ENCODE results near the gene HES4.
"Not testable (repeated sequence)": the region's sequence is repeated elsewhere in the genome, so short reads cannot be mapped to it uniquely, and the experiment has no call there.

The HES4 gene

GRCh38 chr1:981491-981954 lies 18.4 kb downstream of the HES4 start:
- peaks cover 20% of the 10 kb centered on the region for H3K27me3 ChIP-seq (ENCODE audit: insufficient read depth, low read length)
- H3K4me1 ChIP-seq (ENCODE audit: insufficient read depth, low read length) = peaks cover 2% of the 10 kb centered on the region
- no peak overlapping the region for H2AFZ ChIP-seq (ENCODE audit: low read depth, low read length)
- H3K9me3 ChIP-seq (ENCODE audit: low read length) = peaks cover 4% of the 10 kb centered on the region
- H3K4me3 ChIP-seq (ENCODE audit: low read length) = no peak overlapping the region
- no peaks in the 10 kb centered on the region for H3K36me3 ChIP-seq (ENCODE audit: insufficient read depth, low read length)

DNA sequence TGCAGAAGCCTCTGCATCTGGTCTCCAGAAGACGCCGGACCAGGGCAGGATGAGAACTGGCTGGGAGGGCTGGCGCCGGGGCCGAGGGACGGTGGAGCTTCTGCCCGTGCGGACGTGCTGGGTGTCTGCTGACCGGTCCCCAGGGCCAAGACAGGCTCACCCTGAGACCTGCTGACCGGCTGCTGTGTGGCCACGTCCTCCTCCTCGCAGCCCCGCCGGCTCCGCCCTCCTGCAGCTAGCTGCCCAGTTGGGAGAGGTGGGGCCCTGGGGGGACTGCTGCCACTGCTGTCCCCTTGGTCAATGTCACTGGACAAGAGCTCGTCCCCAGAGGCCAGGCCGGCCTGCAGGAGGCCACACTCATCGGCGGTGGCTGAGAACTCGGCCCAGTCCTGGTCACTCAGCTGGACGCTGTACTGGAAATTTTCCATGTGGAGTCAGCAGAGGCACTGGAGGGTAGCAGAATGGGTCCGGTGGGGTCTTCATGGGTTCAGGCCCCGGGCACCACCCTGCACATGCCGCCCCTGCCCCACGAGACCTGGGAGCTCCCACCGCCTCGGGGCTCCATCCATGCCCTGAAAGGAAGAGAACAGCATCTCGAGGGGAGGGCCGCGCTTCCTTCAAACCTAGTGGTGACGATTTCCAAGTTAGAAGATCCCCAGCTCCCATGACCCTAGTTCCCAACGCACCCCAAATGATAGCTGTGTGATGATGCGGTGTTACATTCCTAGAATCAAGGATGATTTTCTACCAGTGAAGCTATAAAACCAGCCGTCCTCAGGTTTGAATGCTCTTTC lies 19.1 kb downstream of the HES4 start:
- Histone ChIP-seq H3K9me3 (ENCODE audit: low read length) (peaks cover 4% of the 10 kb centered on the region), H3K4me3 (ENCODE audit: low read length) (no peak overlapping the region), H3K27me3 (ENCODE audit: insufficient read depth, low read length) (peaks cover 19% of the 10 kb centered on the region), H3K36me3 (ENCODE audit: insufficient read depth, low read length) (no peaks in the 10 kb centered on the region), H2AFZ (ENCODE audit: low read depth, low read length) (no peak overlapping the region), H3K4me1 (ENCODE audit: insufficient read depth, low read length) (peaks cover 3% of the 10 kb centered on the region)

DNA sequence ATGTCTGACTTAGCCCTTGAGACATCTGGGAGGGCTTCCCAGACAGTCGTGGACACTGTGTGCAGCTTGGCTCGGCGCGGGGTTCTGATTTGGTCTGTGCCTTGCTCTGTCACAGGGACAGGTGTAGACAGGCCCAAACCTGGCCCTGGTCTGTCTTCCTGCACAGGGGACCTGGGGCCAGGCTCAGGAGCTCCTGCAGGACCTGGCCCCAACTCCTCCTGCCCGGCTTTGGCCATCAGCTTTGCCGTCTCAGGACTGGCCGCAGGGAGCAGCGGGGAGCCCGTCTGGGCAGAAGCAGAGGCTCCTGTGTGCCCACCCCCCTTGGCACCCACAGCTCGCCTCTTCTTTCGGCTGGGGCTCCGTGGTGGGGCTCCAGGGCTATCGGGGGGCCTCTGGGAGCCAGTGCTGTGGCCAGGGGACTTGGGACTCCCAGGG lies 19.7 kb downstream of the HES4 start:
- H3K27me3 ChIP-seq (ENCODE audit: insufficient read depth, low read length) = peaks cover 23% of the 10 kb centered on the region

GRCh38 chr1:979744-980072 lies 20.2 kb downstream of the HES4 start:
- H3K9me3 ChIP-seq (ENCODE audit: low read length) = peaks cover 4% of the 10 kb centered on the region
- H3K4me3 ChIP-seq (ENCODE audit: low read length) = no peak overlapping the region
- no peak overlapping the region for H2AFZ ChIP-seq (ENCODE audit: low read depth, low read length)
- no peaks in the 10 kb centered on the region for H3K36me3 ChIP-seq (ENCODE audit: insufficient read depth, low read length)
- H3K4me1 ChIP-seq (ENCODE audit: insufficient read depth, low read length) = peaks cover 4% of the 10 kb centered on the region
- peaks cover 27% of the 10 kb centered on the region for H3K27me3 ChIP-seq (ENCODE audit: insufficient read depth, low read length)

More for the DNA sequence above, 19.7 kb downstream of the HES4 start:
- H3K4me1 ChIP-seq (ENCODE audit: insufficient read depth, low read length) = peaks cover 4% of the 10 kb centered on the region
- H3K4me3 ChIP-seq (ENCODE audit: low read length) = no peak overlapping the region
- H2AFZ ChIP-seq (ENCODE audit: low read depth, low read length) = no peak overlapping the region
- peaks cover 4% of the 10 kb centered on the region for H3K9me3 ChIP-seq (ENCODE audit: low read length)
- H3K36me3 ChIP-seq (ENCODE audit: insufficient read depth, low read length) = no peaks in the 10 kb centered on the region

GRCh38 chr1:978835-979743 lies 20.8 kb downstream of the HES4 start:
- Histone ChIP-seq H3K4me1 (ENCODE audit: insufficient read depth, low read length) (peaks cover 4% of the 10 kb centered on the region), H3K9me3 (ENCODE audit: low read length) (peaks cover 4% of the 10 kb centered on the region), H2AFZ (ENCODE audit: low read depth, low read length) (no peak overlapping the region), H3K4me3 (ENCODE audit: low read length) (no peak overlapping the region), H3K36me3 (ENCODE audit: insufficient read depth, low read length) (no peaks in the 10 kb centered on the region), H3K27me3 (ENCODE audit: insufficient read depth, low read length) (peaks cover 33% of the 10 kb centered on the region)

DNA sequence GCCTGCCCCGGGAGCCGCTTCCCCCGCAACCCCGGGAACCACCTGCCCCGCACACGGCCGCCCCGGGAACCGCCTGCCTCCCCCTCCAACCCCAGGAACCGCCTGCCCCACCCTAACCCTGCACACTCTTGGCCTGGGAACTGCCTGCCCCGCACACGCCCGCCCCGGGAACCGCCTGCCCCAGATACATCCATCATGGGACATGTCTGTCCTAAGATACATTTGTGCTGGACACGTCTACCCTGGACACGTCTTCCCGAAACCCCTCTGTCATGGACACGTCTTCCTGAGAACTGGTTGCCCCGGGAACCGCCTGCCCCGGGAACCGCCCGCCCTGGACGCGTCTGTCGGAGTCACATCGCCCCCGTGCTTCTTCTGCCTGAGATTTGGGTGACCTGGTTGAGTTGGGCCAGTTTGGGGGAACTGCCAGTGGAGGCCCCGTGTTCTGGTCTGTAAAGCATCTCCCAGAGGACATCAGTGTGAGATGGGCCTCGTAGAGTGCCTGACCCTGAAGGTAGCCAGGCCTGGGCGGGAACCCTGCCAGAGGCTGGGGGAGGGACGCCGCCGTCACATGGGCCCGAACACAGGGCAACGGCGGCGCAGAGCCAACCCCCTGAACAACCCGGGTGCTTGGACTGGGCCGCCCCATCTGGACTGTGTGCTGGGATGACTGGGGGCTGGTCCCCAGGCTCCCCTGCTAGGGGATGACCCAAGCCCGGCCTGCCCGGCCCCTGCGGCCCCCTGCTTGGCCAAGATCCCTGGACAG lies 21.6 kb downstream of the HES4 start:
- peaks cover 40% of the 10 kb centered on the region for H3K27me3 ChIP-seq (ENCODE audit: insufficient read depth, low read length)
- no peak overlapping the region for H3K4me3 ChIP-seq (ENCODE audit: low read length)
- no peak overlapping the region for H2AFZ ChIP-seq (ENCODE audit: low read depth, low read length)
- peaks cover 10% of the 10 kb centered on the region for H3K4me1 ChIP-seq (ENCODE audit: insufficient read depth, low read length)
- H3K36me3 ChIP-seq (ENCODE audit: insufficient read depth, low read length) = no peaks in the 10 kb centered on the region
- peaks cover 4% of the 10 kb centered on the region for H3K9me3 ChIP-seq (ENCODE audit: low read length)

- not testable (repeated sequence) for H3K36me3 ChIP-seq (ENCODE audit: insufficient read depth, low read length); H3K4me1 ChIP-seq (ENCODE audit: insufficient read depth, low read length); H3K9me3 ChIP-seq (ENCODE audit: low read length); H2AFZ ChIP-seq (ENCODE audit: low read depth, low read length); H3K4me3 ChIP-seq (ENCODE audit: low read length)
- H3K27me3 ChIP-seq (ENCODE audit: insufficient read depth, low read length) = peaks cover 43% of the 10 kb centered on the region
Measured at GRCh38 chr1:976791-977190, 23.1 kb downstream of the HES4 start.

GRCh38 chr1:975896-976683 lies 23.8 kb downstream of the HES4 start:
- peaks cover 4% of the 10 kb centered on the region for H3K9me3 ChIP-seq (ENCODE audit: low read length)
- H3K36me3 ChIP-seq (ENCODE audit: insufficient read depth, low read length) = no peaks in the 10 kb centered on the region
- peaks cover 10% of the 10 kb centered on the region for H3K4me1 ChIP-seq (ENCODE audit: insufficient read depth, low read length)
- H2AFZ ChIP-seq (ENCODE audit: low read depth, low read length) = no peak overlapping the region
- H3K27me3 ChIP-seq (ENCODE audit: insufficient read depth, low read length) = peaks cover 44% of the 10 kb centered on the region
- no peak overlapping the region for H3K4me3 ChIP-seq (ENCODE audit: low read length)

GRCh38 chr1:975365-975764 lies 24.5 kb downstream of the HES4 start:
- Histone ChIP-seq H3K36me3 (ENCODE audit: insufficient read depth, low read length) (no peaks in the 10 kb centered on the region), H3K9me3 (ENCODE audit: low read length) (peaks cover 4% of the 10 kb centered on the region), H3K4me3 (ENCODE audit: low read length) (no peak overlapping the region), H2AFZ (ENCODE audit: low read depth, low read length) (no peak overlapping the region), H3K27me3 (ENCODE audit: insufficient read depth, low read length) (peaks cover 47% of the 10 kb centered on the region), H3K4me1 (ENCODE audit: insufficient read depth, low read length) (peaks cover 10% of the 10 kb centered on the region)

- H3K27me3 ChIP-seq (ENCODE audit: insufficient read depth, low read length) = peaks cover 53% of the 10 kb centered on the region
- H3K36me3 ChIP-seq (ENCODE audit: insufficient read depth, low read length) = no peaks in the 10 kb centered on the region
- H3K4me1 ChIP-seq (ENCODE audit: insufficient read depth, low read length) = peaks cover 10% of the 10 kb centered on the region
- no peak overlapping the region for H2AFZ ChIP-seq (ENCODE audit: low read depth, low read length)
- H3K9me3 ChIP-seq (ENCODE audit: low read length) = peaks cover 2% of the 10 kb centered on the region
- no peak overlapping the region for H3K4me3 ChIP-seq (ENCODE audit: low read length)
Measured at GRCh38 chr1:974687-975328, 25.1 kb downstream of the HES4 start.

DNA sequence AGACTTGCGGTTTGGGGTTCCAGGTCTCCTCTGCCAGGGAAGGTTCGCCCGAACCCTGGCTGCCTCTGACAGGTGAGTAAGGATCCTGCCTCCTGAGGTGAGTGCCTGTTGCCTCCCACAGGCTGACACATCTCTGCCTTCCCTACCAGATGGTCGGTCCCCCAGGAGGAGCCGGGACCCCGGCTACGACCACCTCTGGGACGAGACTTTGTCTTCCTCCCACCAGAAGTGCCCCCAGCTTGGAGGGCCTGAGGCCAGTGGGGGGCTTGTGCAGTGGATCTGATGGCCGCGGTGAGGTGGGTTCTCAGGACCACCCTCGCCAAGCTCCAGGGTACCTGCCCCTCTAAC lies 25.6 kb downstream of the HES4 start:
- H3K36me3 ChIP-seq (ENCODE audit: insufficient read depth, low read length) = no peaks in the 10 kb centered on the region
- H3K4me1 ChIP-seq (ENCODE audit: insufficient read depth, low read length) = peaks cover 10% of the 10 kb centered on the region
- H3K9me3 ChIP-seq (ENCODE audit: low read length) = peaks cover 2% of the 10 kb centered on the region
- H3K4me3 ChIP-seq (ENCODE audit: low read length) = no peak overlapping the region
- H2AFZ ChIP-seq (ENCODE audit: low read depth, low read length) = no peak overlapping the region
- peaks cover 58% of the 10 kb centered on the region for H3K27me3 ChIP-seq (ENCODE audit: insufficient read depth, low read length)

Data from neuron (in vitro differentiated cells).